Fibroblast of pulmonary artery (primary cell): ENCODE results near the gene LAMA3.

Source experiments
- DNase-seq: peaks from one replicate; pipeline ENCODE4 v3.0.0-alpha.2; 2010; ENCODE audit warnings: low read depth
- H3K4me3 ChIP-seq: replicated peaks from 2 replicates; pipeline ENCODE4 v1.5.1; 2011; ENCODE audit warnings: low read depth, mild to moderate bottlenecking, control low read depth, low read length, moderate library complexity
- TF ChIP-seq, protein P1 (sequence below): IDR thresholded peaks from 2 replicates; pipeline ENCODE4 v1.5.1; 2011; ENCODE audit warnings: mild to moderate bottlenecking, control low read depth, low read length, inconsistent platforms; ENCODE audit errors: missing control alignments

LAMA3 gene

GRCh38 chr18:23763343-23763742 lies 74.1 kb downstream of the LAMA3 start:
- no peak overlapping the region for H3K4me3 ChIP-seq
- no peak for DNase-seq
- TF ChIP-seq, protein P1, sequence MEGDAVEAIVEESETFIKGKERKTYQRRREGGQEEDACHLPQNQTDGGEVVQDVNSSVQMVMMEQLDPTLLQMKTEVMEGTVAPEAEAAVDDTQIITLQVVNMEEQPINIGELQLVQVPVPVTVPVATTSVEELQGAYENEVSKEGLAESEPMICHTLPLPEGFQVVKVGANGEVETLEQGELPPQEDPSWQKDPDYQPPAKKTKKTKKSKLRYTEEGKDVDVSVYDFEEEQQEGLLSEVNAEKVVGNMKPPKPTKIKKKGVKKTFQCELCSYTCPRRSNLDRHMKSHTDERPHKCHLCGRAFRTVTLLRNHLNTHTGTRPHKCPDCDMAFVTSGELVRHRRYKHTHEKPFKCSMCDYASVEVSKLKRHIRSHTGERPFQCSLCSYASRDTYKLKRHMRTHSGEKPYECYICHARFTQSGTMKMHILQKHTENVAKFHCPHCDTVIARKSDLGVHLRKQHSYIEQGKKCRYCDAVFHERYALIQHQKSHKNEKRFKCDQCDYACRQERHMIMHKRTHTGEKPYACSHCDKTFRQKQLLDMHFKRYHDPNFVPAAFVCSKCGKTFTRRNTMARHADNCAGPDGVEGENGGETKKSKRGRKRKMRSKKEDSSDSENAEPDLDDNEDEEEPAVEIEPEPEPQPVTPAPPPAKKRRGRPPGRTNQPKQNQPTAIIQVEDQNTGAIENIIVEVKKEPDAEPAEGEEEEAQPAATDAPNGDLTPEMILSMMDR: no peak

DNA sequence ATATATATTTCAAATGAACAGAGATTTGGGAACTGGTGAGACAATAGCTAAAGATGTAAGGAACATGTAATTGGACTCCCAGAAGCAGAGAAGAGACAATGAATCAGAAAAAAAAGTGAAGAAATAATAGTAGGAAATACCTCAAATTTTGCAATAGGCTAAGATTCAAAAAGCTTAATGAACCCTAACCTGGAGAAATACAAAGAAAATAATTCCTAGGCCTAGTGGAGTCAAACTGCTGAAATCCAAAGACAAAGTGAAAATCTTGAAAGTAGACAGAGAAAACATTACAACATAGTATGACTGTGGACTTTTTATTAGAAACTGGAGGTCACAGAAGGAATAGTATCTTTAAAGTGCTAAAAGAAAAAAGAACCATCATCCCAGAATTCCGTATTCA lies 76.7 kb downstream of the LAMA3 start:
- DNase-seq: peak; percentile 58
- H3K4me3 ChIP-seq: no peak overlapping the region
- TF ChIP-seq, protein P1: no peak

- TF ChIP-seq, protein P1: no peak
- H3K4me3 ChIP-seq: no peak overlapping the region
- no peak for DNase-seq
These were observed 83.2 kb downstream of the LAMA3 start for GRCh38 chr18:23772327-23773024.

- no peak overlapping the region for H3K4me3 ChIP-seq
- no peak for DNase-seq
- TF ChIP-seq, protein P1: no peak
These were observed 87.1 kb downstream of the LAMA3 start for GRCh38 chr18:23776306-23776705.

- no peak for DNase-seq
- TF ChIP-seq, protein P1: no peak
These were observed 89.6 kb downstream of the LAMA3 start for GRCh38 chr18:23778828-23779227.

DNA sequence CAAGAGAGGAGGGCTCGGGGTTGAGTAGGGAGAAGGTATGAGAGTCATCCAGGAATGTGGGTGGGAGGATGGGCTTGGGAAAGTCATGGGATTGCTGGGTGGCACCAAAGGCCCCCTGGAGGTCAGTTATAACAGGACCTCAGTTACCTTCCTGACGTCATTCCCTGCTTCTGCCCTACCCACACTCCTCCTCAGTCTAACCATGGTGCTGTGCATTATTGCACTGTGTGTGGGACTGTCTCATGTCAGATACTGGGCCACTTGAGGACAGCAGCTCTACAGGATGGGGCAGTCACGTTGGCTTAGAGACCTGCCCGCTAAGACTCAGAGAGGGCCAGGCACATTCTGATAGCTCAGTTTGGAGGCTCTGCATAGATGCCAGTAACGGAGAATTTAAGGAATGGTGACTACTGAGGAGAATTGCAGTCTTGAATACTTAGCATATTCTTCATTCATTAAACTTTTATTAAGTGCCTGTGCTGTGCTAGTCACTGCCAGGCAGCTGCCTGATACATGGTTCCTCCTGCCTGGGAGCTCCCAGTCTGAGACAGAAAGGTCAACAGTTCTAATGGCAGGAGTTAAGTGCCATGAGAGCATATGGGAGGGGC lies 90.5 kb downstream of the LAMA3 start:
- DNase-seq: peak; percentile 43
- no peak overlapping the region for H3K4me3 ChIP-seq

More at GRCh38 chr18:23778828-23779227, 89.6 kb downstream of the LAMA3 start:
- no peak overlapping the region for H3K4me3 ChIP-seq

More for the DNA sequence above, 90.5 kb downstream of the LAMA3 start:
- TF ChIP-seq, protein P1: no peak
